ENCODE data around the gene BICRAL.

Gene BICRAL

GRCh38 chr6:42764911-42765648 is 16.8 kb upstream of the BICRAL start:
- TF ChIP-seq TCF12 (IDR thresholded peaks at IDR 0.05; ENCODE audit: low read depth) (no peak), REST (IDR thresholded peaks at IDR 0.05; ENCODE audit: low read depth) (no peak), TEAD4 (IDR thresholded peaks at IDR 0.05) (no peak), RAD21 (IDR thresholded peaks at IDR 0.05; ENCODE audit: low read depth) (no peak), FOXM1 (IDR thresholded peaks at IDR 0.05; ENCODE audit: borderline replicate concordance, low read depth) (no peak), ZBTB7A (IDR thresholded peaks at IDR 0.05; ENCODE audit: low read depth) (no peak)

- TF ChIP-seq RAD21 (IDR thresholded peaks at IDR 0.05; ENCODE audit: low read depth) (no peak), FOXM1 (IDR thresholded peaks at IDR 0.05; ENCODE audit: borderline replicate concordance, low read depth) (no peak), EP300 (IDR thresholded peaks at IDR 0.05; ENCODE audit: borderline replicate concordance) (no peak), EGR1 (IDR thresholded peaks at IDR 0.05) (no peak), YY1 (IDR thresholded peaks at IDR 0.05; ENCODE audit: low read depth) (no peak), USF1 (IDR thresholded peaks at IDR 0.05) (no peak), TEAD4 (IDR thresholded peaks at IDR 0.05) (no peak), NFIC (IDR thresholded peaks at IDR 0.05) (no peak), REST (IDR thresholded peaks at IDR 0.05; ENCODE audit: low read depth) (no peak), TAF1 (IDR thresholded peaks at IDR 0.05; ENCODE audit: low read depth) (no peak), CEBPB (IDR thresholded peaks at IDR 0.05) (no peak), ZBTB7A (IDR thresholded peaks at IDR 0.05; ENCODE audit: low read depth) (no peak), TCF12 (IDR thresholded peaks at IDR 0.05; ENCODE audit: low read depth) (no peak), CREB1 (IDR thresholded peaks at IDR 0.05; ENCODE audit: low read depth) (no peak), MAX (IDR thresholded peaks at IDR 0.05) (no peak)
Observed at GRCh38 chr6:42766163-42766670, 15.6 kb upstream of the BICRAL start.

- no peak for TF ChIP-seq MAX (IDR thresholded peaks at IDR 0.05)
- no peak for TF ChIP-seq EGR1 (IDR thresholded peaks at IDR 0.05)
- no peak for TF ChIP-seq FOXM1 (IDR thresholded peaks at IDR 0.05; ENCODE audit: borderline replicate concordance, low read depth)
- TF ChIP-seq REST (IDR thresholded peaks at IDR 0.05; ENCODE audit: low read depth), result no peak
- no peak for TF ChIP-seq CEBPB (IDR thresholded peaks at IDR 0.05)
- TF ChIP-seq TCF12 (IDR thresholded peaks at IDR 0.05; ENCODE audit: low read depth), result no peak
- TF ChIP-seq TEAD4 (IDR thresholded peaks at IDR 0.05), result no peak
- no peak for TF ChIP-seq CREB1 (IDR thresholded peaks at IDR 0.05; ENCODE audit: low read depth)
Observed at GRCh38 chr6:42769051-42769450, 12.8 kb upstream of the BICRAL start.

- TF ChIP-seq USF1 (IDR thresholded peaks at IDR 0.05) (no peak), ZBTB7A (IDR thresholded peaks at IDR 0.05; ENCODE audit: low read depth) (no peak), TAF1 (IDR thresholded peaks at IDR 0.05; ENCODE audit: low read depth) (no peak)
Observed at GRCh38 chr6:42769836-42770235, 12.0 kb upstream of the BICRAL start.

GRCh38 chr6:42771741-42772100 is 10.1 kb upstream of the BICRAL start:
- no peak for TF ChIP-seq CREB1 (IDR thresholded peaks at IDR 0.05; ENCODE audit: low read depth)
- TF ChIP-seq TCF12 (IDR thresholded peaks at IDR 0.05; ENCODE audit: low read depth), result no peak
- TF ChIP-seq FOXM1 (IDR thresholded peaks at IDR 0.05; ENCODE audit: borderline replicate concordance, low read depth), result no peak
- TF ChIP-seq YY1 (IDR thresholded peaks at IDR 0.05; ENCODE audit: low read depth), result no peak
- TF ChIP-seq TAF1 (IDR thresholded peaks at IDR 0.05; ENCODE audit: low read depth), result no peak
- TF ChIP-seq TEAD4 (IDR thresholded peaks at IDR 0.05), result no peak
- TF ChIP-seq EGR1 (IDR thresholded peaks at IDR 0.05), result no peak
- no peak for TF ChIP-seq ZBTB7A (IDR thresholded peaks at IDR 0.05; ENCODE audit: low read depth)
- TF ChIP-seq USF1 (IDR thresholded peaks at IDR 0.05), result no peak
- TF ChIP-seq REST (IDR thresholded peaks at IDR 0.05; ENCODE audit: low read depth), result no peak
- no peak for TF ChIP-seq RAD21 (IDR thresholded peaks at IDR 0.05; ENCODE audit: low read depth)
- no peak for TF ChIP-seq MAX (IDR thresholded peaks at IDR 0.05)
